Coronary artery (tissue), 2 donors: ENCODE results near the gene COQ6.
A peak's percentile ranks its signal among the peaks of the same experiment; 100 is the strongest.
"Not testable (repeated sequence)": the region's sequence is repeated elsewhere in the genome, so short reads cannot be mapped to it uniquely, and the experiment has no call there.

ENCODE experiments used
- DNase-seq: peaks from one replicate; pipeline ENCODE4 v3.0.0-alpha.2; 2017; ENCODE audit warnings: low spot score
- H3K27ac ChIP-seq, 2 donors: fragments of 200-600 bp; sonication (generic); one replicate each; pipeline ENCODE4 v1.5.1; 2016 to 2019
- H3K4me3 ChIP-seq: fragments of 200-600 bp; sonication (generic); 2 replicates; pipeline ENCODE4 v1.5.1; 2016; ENCODE audit warnings: mild to moderate bottlenecking, moderate library complexity
- CTCF ChIP-seq: fragments of 200-600 bp; sonication (generic); IDR thresholded peaks from one replicate; pipeline ENCODE4 v1.5.1; 2019; ENCODE audit warnings: antibody characterized with exemption

Gene COQ6

GRCh38 chr14:73949752-73950734, at the start of gene COQ6, which contains the start of gene FAM161B:
Gene COQ6, plus strand, starts transcription at chr14:73950302. Its CDS starts 31 bp downstream, at chr14:73950333.
Gene FAM161B, minus strand, starts transcription at chr14:73950094. Its CDS starts 68 bp downstream, at chr14:73950026.
- no peak for TF ChIP-seq CTCF

GRCh38 chr14:73903028-73903427, 47.1 kb upstream of the COQ6 start:
- no peak overlapping the region for H3K4me3 ChIP-seq
- no peak for TF ChIP-seq CTCF
- no peak overlapping the region for H3K27ac ChIP-seq
- DNase-seq: no peak

More at GRCh38 chr14:73949752-73950734, at the start of gene COQ6, which contains the start of gene FAM161B:
- DNase-seq: peak; percentile 97
- Histone ChIP-seq H3K4me3 (peak within 1 kb of the TSS; percentile 78), H3K27ac (peak within 1 kb of the TSS; percentile 71 to 90)

GRCh38 chr14:73909681-73910080, 40.4 kb upstream of the COQ6 start:
- no peak for DNase-seq
- H3K4me3 ChIP-seq: no peak overlapping the region
- H3K27ac ChIP-seq: no peak overlapping the region
- no peak for TF ChIP-seq CTCF

- TF ChIP-seq CTCF: no peak
- Histone ChIP-seq H3K27ac (no peak overlapping the region), H3K4me3 (no peak overlapping the region)
- no peak for DNase-seq
Observed at GRCh38 chr14:73913256-73913655, 36.8 kb upstream of the COQ6 start.

- no peak overlapping the region for H3K4me3 ChIP-seq
- no peak for TF ChIP-seq CTCF
- no peak for DNase-seq
- H3K27ac ChIP-seq: no peak overlapping the region
Observed at GRCh38 chr14:73916324-73916723, 33.8 kb upstream of the COQ6 start.

GRCh38 chr14:73919457-73919856, 30.6 kb upstream of the COQ6 start:
- not testable (repeated sequence) for DNase-seq, H3K4me3 ChIP-seq, H3K27ac ChIP-seq

- no peak overlapping the region for H3K27ac ChIP-seq
- H3K4me3 ChIP-seq: no peak overlapping the region
- DNase-seq: no peak
- no peak for TF ChIP-seq CTCF
Observed at GRCh38 chr14:73924337-73924736, 25.8 kb upstream of the COQ6 start.
